ENCODE results near the gene ZNF507.
A peak's percentile ranks its signal among the peaks of the same experiment; 100 is the strongest.
"Not testable (repeated sequence)": the region's sequence is repeated elsewhere in the genome, so short reads cannot be mapped to it uniquely, and the experiment has no call there.

ZNF507 gene

GRCh38 chr19:32377088-32377487 is 31.7 kb downstream of the ZNF507 start:
- not testable (repeated sequence) for H3K4me3 ChIP-seq (ENCODE audit: low read length); DNase-seq (ENCODE audit: low read depth)
- peak; percentile 25; the same call in 1 of the 2 replicates for TF ChIP-seq CTCF (conservative IDR thresholded peaks at IDR 0.05; ENCODE audit: low read length)

- DNase-seq (ENCODE audit: low read depth) = no peak
- no peak for TF ChIP-seq CTCF (conservative IDR thresholded peaks at IDR 0.05; ENCODE audit: low read length)
These were observed 34.9 kb downstream of the ZNF507 start for GRCh38 chr19:32380269-32380668.

GRCh38 chr19:32387701-32388392 is 42.4 kb downstream of the ZNF507 start:
- DNase-seq (ENCODE audit: low read depth) = peak; percentile 73
- no peak for TF ChIP-seq CTCF (conservative IDR thresholded peaks at IDR 0.05; ENCODE audit: low read length)
- no peak overlapping the region for H3K4me3 ChIP-seq (ENCODE audit: low read length)

More at GRCh38 chr19:32380269-32380668, 34.9 kb downstream of the ZNF507 start:
- H3K4me3 ChIP-seq (ENCODE audit: low read length) = no peak overlapping the region

- TF ChIP-seq CTCF (conservative IDR thresholded peaks at IDR 0.05; ENCODE audit: low read length) = no peak
These were observed 43.0 kb downstream of the ZNF507 start for GRCh38 chr19:32388393-32388855.

GRCh38 chr19:32392901-32393300 is 47.5 kb downstream of the ZNF507 start:
- DNase-seq (ENCODE audit: low read depth) = no peak
- H3K4me3 ChIP-seq (ENCODE audit: low read length) = no peak overlapping the region
- no peak for TF ChIP-seq CTCF (conservative IDR thresholded peaks at IDR 0.05; ENCODE audit: low read length)

More at GRCh38 chr19:32388393-32388855, 43.0 kb downstream of the ZNF507 start:
- no peak overlapping the region for H3K4me3 ChIP-seq (ENCODE audit: low read length)
- DNase-seq (ENCODE audit: low read depth) = no peak

GRCh38 chr19:32396046-32396652 is 50.7 kb downstream of the ZNF507 start:
- peak; percentile 67 for DNase-seq (ENCODE audit: low read depth)
- TF ChIP-seq CTCF (conservative IDR thresholded peaks at IDR 0.05; ENCODE audit: low read length) = no peak
- no peak overlapping the region for H3K4me3 ChIP-seq (ENCODE audit: low read length)

GRCh38 chr19:32397671-32398101 is 52.3 kb downstream of the ZNF507 start:
- TF ChIP-seq CTCF (conservative IDR thresholded peaks at IDR 0.05; ENCODE audit: low read length) = no peak
- no peak overlapping the region for H3K4me3 ChIP-seq (ENCODE audit: low read length)
- DNase-seq (ENCODE audit: low read depth) = peak; percentile 93

Data from AG10803 (cell line).